Erythroblast (primary cell): ENCODE results near the gene TTC33.
"Not testable (repeated sequence)": the region's sequence is repeated elsewhere in the genome, so short reads cannot be mapped to it uniquely, and the experiment has no call there.

Experiments
- DNase-seq, 2 experiments: peaks; one replicate each; lab custom pipeline; 2025; lab: John Stamatoyannopoulos, UW
- GATA1 ChIP-seq: IDR thresholded peaks from 2 replicates; pipeline ENCODE4 v1.6.1; 2011; ENCODE audit warnings: low read depth, mild to moderate bottlenecking, control low read depth, low read length, moderate library complexity
- POLR2A ChIP-seq: IDR thresholded peaks from 2 replicates; pipeline ENCODE4 v1.6.1; 2011; ENCODE audit warnings: mild to moderate bottlenecking, low read length

TTC33 gene, protein sequence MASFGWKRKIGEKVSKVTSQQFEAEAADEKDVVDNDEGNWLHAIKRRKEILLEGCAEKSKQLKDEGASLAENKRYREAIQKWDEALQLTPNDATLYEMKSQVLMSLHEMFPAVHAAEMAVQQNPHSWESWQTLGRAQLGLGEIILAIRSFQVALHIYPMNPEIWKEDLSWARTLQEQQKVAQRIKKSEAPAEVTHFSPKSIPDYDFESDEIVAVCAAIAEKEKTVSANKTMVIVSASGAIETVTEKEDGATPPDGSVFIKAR

DNA sequence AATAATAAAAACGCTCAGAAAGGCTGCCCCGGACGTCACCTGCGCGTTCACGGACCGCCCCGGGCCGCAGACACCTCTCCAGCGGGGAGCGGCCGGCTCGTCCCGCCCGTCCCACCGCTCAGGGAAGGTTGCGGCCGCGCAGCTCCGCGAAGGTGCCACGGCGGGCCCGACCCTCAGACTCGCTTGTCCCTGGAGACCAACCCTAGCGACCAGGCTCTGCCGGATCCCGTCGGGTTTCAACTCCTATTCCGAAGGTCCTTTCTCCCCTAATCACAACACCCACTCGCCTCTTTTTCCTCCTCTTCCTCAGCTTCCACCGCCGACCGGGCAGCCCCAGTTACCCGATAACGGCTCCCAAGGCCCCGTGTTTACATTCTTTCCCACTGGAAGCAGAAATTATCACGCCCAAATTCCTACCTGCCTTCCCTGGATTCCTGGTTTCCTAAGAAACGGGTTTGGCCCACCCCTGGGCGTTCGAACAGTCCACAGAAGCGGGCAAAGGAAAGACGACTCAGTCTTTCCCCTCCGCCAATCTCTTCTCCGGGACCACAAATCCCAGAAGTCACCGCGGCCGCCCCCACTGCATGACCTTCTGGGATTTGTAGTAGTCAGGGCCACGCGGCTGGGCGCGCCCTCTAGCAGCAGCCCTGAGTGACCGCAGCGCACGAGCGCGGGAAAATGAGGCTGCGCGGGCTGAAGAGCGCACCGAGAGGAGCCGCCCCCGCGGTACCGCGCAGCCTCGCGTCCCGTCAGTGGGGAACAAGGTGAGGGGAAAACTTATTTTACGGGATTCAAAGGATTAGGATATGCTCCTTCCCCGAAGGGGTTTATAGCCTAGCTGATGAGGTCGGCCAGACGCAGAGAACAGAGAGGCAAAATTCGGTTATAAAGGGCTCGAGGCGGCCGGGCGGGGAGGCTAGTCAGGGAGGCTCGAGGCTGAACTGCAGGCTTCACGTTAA is at the start of gene TTC33:
Gene TTC33, minus strand, starts transcription at position 555 of the 959 bp plus-strand sequence. CDS start 8,943 bp downstream, outside the sequence.
- peak; percentile 96 for DNase-seq
- TF ChIP-seq GATA1 (no peak), POLR2A (peak; percentile 32)

DNA sequence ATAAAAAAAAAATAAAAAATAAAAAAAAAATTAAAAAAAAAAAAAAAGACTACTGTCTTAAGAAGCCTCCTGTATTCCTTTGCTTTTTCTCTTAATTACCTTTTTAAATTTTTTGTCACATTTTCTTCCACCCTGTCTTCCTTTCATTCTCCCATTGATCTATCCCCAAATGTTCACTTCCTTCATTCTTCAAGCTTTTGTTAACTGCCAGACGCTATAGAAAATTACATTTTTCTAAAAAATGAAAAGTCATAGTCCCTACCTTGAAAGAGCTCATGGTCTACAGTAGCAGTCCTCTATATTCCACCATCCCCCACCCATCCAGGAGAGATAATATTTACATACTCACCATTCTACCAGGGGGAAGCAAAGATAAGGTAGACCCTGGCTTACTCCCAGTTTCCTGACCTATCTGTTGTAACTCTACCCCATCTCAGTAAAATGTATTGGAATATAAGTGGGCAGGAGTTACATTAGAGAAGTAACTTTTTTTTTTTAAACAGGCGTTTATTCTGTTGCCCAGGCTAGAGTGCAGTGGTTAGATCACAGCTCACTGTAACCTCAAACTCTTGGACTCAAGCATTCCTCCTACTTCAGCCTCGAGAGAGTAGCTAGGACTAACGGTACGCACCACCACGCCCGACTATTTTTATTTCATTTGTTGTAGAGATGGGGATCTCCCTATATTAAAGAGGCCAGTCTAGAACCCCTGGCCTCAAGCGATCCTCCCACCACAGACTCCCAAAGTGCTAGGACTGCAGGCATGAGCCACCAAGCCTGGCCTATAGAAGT is 46.2 kb upstream of the TTC33 start:
- TF ChIP-seq POLR2A = peak; percentile 15
- no peak for TF ChIP-seq GATA1

DNA sequence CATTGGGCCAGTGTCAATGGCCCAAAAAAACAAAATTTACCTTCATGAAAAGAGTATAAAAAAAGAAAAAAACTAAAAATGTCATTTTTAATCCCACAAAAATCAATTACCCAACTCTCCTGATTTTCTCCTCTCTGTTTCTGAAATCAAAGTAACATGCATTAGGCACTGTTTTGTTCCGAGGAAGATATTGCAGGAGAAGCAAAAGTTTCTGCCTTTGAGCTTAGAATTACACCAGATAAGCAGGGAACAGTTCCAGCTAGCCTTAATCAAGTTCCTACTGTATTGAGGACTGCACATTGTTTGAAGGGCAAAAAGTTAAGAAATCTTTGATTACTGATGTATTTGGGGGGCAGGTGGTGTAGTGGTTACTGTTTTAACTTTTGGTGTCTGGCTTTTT is 43.5 kb upstream of the TTC33 start:
- no peak for TF ChIP-seq POLR2A
- TF ChIP-seq GATA1 = no peak
- peak; percentile 25 to 27 for DNase-seq

More for the DNA sequence above, 46.2 kb upstream of the TTC33 start:
- DNase-seq = peak; percentile 79 to 91

DNA sequence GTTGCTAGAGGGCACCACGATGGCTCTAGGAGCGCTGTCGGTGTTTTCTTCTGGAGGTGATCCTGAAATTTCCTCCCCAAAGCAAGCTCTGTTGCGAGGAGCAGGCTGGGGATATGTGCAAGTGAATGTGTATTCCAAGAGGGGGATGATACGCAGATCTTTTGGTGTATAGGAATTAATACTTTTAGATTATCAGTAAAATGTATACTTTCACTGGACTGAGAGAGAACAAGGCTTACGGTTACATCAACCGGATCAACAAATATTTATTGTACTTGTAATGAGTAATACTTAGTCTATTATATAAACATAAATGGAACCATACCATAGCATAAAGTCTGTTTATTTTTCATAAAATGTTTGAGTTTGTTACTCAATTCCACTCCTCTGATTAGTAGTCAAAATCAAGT is 43.0 kb upstream of the TTC33 start:
- TF ChIP-seq GATA1 (no peak), POLR2A (no peak)
- no peak for DNase-seq

DNA sequence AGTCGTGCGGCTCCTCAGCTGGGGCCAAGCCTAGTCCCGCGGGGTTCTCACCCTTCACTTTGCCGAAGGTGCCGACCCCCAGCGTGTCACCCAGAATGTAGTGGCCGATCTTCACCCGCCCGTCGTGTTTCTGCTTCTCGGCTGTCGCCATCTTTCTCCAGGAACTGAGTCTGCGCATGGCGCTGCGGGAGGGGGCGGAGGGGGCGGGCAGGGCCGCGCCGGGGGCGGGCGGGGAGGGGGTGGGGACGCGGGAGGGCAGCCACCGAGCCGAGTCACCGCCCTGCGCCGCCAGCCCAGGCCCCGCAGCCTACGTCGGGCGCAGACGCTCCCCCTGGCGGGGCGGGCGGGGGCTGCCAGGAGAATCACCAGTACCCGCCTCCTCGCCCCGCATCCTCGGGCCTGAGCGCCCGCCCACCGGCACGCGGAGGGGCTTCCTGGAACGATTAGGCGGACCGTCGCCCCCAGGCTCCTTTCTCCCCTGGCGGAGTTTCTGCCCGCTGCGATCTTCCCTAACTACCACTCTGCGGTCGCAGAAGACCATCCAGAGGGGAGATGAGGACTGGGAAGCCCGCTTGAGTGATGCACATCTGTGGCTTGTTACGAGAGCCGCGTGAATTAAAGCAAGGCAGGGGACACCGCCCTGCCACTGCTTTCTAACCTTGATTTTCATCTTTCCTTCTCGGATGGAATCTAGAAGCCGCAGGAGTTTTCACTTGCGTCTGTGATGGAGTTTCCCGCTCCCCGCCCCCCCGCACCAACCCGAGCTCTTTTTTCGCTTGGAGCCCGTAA is 42.4 kb upstream of the TTC33 start, which contains the start of gene PRKAA1:
Gene PRKAA1, minus strand, starts transcription at position 363 of the 789 bp plus-strand sequence. Its CDS starts 185 bp downstream, at position 178.
- DNase-seq = peak; percentile 93 to 96
- TF ChIP-seq POLR2A (peak; percentile 56), GATA1 (no peak)

DNA sequence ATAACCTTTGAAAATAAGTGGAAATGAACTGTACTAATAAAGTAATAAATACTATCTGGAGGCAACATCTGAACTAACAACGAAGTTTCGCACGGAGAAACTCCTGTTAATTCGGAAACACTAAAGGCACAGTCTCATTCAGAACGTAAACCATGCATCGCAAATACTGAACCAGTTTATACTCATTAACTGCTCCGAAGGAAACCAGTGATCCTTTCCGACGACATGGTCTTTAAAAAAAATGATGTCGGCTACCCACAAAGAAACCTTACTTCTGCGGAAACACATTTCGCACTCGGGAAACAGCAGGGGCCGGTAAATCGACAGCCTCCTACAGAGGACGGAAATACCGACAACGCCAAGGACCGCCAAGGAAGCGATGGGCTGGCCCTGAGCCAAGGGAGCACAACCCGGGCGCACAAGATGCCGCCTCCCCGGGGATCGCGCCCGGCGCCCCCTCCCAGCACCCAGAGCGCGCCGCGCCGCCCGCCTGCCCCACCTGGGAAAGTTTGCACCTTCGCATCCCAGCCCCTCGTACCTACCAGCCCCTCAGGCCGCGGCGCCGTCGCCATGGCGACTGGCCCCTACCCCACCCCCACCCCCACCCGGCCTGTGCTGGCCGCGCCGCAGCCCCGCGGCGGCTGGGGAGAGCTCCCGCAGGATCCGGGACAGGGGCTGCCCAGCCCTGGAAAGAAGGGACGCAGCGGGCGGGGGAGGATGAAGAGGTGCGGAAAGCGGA is 41.7 kb upstream of the TTC33 start:
- DNase-seq = peak; percentile 84 to 88

DNA sequence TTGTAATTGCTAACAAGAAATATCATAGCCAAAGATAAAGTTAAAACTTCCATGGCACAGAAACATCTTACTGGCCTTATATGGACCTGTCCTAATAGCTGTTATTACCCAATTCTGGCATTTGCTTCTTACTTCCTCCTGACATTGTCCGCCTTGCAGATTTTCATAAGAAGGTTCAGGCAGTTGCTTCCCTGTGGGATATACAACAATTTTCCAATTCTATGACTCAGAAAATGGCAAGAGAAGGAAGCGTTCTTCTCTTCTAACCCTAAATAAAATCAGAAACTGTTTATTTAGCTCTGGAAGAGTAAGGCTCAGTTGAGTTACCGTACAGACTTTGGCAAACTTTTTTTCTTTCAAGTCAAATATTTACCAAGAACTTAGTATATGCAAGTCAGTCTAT is 40.7 kb upstream of the TTC33 start:
- TF ChIP-seq POLR2A = no peak
- no peak for TF ChIP-seq GATA1

More for the DNA sequence above, 41.7 kb upstream of the TTC33 start:
- no peak for TF ChIP-seq POLR2A
- TF ChIP-seq GATA1 = no peak

DNA sequence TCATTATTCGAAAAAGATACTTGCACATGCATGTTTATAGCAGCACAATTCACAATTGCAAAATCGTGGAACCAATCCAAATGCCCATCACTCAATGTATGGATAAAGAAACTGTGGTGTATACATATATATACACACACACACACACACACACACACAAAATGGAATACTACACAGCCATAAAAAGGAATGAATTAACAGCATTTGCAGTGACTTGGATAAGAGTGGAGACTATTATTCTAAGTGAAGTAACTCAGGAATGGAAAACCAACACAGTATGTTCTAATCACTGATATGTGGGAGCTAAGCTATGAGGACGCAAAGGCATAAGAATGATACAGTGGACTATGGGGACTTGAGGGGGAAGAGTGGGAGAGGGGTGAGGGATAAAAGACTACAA is 39.1 kb upstream of the TTC33 start:
- not testable (repeated sequence) for DNase-seq

More for the DNA sequence above, 40.7 kb upstream of the TTC33 start:
- DNase-seq = peak in 1 of 2 experiments; percentile 31

DNA sequence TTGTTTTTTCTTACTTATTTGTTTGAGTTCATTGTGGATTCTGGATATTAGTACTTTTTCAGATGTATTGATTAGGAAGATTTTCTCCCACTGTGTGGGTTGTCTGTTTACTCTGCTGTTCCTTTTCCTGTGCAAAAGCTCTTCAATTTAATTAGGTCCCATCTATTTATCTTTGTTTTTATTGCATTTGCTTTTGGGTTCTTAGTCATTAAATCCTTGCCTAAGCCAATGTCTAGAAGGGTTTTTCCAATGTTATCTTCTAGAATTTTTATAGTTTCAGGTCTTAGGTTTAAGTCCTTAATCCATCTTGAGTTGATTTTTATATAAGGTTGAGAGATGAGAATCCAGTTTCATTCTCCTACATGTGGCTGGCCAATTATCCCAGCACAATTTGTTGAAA is 38.6 kb upstream of the TTC33 start:
- DNase-seq = not testable (repeated sequence)

DNA sequence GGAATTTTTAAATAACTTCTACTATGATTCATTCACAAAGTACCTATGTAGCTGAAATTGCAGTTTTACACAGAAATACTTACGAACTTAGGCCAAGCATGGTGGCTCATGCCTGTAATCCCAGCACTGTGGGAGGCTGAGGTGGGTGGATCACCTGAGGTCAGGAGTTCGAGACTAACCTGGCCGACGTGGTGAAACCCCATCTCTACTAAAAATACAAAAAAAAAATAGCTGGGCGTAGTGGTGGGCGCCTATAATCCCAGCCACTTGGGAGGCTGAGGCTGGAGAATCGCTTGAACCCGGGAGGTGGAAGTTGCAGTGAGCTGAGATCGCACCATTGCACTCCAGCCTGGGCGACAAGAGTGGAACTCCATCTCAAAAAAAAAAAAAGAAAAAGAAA is 36.9 kb upstream of the TTC33 start:
- not testable (repeated sequence) for DNase-seq

DNA sequence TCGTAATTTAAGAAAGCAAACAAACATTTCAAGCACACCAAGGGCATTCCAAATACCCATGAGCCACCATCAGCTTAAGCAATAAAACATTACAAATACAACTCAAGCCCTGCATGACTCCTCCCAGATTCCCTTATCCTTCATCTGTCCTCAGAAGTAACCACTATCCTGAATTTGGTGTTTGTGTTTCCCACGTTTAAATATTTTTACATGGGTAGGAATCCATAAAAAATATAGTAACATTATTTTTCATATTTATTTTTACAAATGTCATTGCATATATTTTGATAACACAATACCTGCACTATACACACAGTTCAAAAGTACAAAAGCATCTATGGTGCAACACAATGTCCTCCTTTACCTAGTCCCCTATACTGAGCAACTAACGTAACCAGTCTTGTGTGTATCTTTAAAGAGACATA is 36.0 kb upstream of the TTC33 start:
- DNase-seq = peak in 1 of 2 experiments; percentile 21
- no peak for TF ChIP-seq POLR2A
- TF ChIP-seq GATA1 = no peak

DNA sequence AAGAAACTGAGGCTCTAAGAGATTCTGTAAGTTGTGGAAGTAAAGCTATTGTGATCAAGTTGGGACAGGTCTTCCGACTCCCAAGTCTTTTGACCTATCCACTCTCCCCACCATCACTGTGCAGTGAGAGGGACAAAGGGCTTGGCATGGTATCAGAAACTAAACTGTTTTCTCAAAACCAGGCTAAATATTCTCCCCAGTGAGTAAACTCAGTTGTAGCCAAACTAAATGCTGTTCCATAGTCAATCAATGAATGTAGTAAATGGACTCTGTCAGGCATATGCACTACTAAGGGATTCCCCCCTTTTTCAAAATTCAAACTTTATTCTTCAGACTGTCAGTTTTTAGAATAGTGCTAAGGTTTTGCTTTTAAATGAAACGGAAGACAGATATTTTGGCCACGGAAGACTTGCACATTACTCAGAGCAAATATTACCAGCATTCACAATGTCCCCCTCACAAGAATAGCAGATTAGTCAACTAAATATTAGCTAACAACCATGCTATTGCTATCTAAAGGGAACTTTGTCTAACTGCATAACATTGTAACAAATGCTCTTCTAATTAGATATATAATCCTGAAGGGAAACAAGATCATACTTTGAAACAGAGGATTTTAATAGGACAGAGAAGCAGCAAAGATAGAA is 35.3 kb upstream of the TTC33 start:
- no peak for TF ChIP-seq GATA1
- TF ChIP-seq POLR2A = no peak
- no peak for DNase-seq

DNA sequence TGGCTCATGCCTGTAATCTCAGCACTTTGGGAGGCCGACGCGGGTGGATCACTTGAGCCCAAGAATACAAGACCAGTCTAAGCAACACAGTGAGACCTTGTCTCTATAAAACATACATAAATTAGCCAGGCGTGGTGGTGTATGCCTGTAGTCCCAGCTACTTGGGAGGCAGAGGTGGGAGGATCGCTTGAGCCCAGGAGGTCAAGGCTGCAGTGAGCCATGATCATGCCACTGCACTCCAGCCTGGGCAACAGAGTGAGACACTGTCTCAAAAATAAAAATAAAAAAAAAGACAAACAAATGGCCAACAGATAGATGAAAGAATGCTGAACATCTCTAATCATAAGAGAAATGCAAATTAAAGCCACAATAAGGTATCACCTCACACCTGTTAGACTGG is 33.2 kb upstream of the TTC33 start:
- DNase-seq = not testable (repeated sequence)
